DMS53 treated with DMSO at 0.1 percent for 48 hours (cell line): ENCODE results near the gene PLET1.

Experiments
- DNase-seq: peaks from one replicate; lab custom pipeline; 2025; ENCODE audit not compliant: unreplicated experiment; lab: John Stamatoyannopoulos, UW

PLET1 gene

GRCh38 chr11:112260490-112260889 lies at the start of gene PLET1:
Gene PLET1 (minus strand): TSS chr11:112260860. CDS start chr11:112260589, 271 bp downstream.
- DNase-seq: no peak

DNA sequence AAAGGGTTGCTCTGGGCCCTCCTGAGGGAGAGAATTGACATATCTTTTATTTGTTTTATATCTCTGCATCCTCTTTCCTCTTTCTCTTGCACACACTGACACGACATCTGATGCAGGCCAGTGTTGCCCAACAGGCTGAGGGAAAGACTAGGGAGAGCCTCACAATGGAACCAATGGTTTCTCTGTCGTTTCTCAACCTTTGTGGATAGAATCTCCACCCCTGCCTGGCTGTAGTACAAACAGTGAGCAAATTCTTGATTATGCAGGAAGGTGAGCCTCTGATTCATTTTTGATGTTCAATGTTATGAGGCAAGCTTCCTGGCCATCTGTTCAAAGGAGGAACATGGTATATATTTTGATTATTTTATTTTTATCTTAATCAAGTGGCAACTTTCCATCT lies 49.8 kb upstream of the PLET1 start:
- DNase-seq: no peak

DNA sequence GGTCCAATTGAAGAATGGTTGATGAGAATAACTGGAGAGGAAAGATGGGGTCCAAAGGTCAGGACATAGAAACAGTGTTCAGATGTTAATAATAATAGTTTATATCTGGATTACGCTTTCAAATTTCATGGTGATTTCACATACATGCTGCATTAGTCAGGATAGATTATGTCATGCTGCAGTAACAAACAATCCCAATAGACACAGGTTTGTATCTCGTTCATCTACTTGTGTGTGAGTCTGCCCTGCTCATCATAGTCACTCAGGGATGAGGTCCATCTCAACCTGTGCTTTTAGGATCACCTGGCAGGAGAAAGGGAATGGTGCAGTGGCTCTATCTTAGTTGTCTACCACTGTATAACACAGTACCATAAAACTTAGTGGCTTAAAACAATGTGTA lies 48.0 kb upstream of the PLET1 start:
- DNase-seq: no peak

GRCh38 chr11:112307616-112308015 lies 47.0 kb upstream of the PLET1 start:
- no peak for DNase-seq

DNA sequence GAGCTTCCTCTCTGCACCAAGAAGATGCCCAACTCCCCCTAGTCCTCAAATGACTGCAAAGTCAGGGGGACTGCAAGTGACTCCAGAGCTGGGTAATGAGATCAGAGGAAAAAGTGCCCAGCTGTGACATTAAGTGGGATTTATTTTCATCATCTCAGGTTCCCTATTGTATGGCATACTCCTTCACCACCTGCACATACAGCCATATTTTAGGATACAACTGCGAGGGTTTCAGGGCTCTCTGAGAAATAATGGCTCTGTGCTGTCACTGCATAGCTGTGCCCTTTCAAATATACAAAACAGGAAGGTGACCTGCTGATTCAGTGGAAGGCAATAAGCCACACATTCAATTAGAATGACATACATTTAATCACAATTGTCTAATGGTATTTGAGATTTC lies 45.6 kb upstream of the PLET1 start:
- no peak for DNase-seq

- DNase-seq: no peak
These were observed 44.3 kb upstream of the PLET1 start for GRCh38 chr11:112304914-112305313.

GRCh38 chr11:112303616-112304015 lies 43.0 kb upstream of the PLET1 start:
- no peak for DNase-seq

DNA sequence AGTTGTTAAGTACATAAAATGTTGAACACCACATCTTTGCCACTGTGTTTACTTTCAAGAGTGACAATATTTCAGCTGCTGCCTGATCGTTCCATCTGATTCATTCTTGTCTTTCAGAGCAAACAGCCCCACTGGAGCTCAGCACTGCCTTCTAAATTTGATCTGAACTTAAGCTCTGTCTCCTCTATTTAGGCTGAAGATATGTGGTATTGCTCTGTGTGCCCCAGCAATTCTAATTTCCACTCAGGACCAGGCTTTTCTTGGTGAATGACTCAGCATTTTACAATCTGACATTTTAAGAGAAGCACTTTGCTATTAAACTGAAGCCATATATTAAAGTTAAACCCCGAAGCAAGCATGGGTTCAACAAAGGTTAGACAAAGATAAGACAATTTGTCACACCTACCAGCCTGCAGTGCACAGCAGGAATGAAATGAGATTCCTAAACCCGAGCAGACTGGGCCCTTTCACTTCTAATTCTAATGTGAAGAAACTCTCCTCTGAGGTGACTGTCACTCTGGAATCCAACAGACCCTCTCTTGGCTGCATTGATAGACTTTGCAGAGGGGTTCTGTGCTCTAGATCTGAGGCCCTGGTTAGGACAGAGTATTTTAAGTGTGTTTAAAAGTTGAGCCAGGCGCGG lies 41.7 kb upstream of the PLET1 start:
- DNase-seq: peak; percentile 20

DNA sequence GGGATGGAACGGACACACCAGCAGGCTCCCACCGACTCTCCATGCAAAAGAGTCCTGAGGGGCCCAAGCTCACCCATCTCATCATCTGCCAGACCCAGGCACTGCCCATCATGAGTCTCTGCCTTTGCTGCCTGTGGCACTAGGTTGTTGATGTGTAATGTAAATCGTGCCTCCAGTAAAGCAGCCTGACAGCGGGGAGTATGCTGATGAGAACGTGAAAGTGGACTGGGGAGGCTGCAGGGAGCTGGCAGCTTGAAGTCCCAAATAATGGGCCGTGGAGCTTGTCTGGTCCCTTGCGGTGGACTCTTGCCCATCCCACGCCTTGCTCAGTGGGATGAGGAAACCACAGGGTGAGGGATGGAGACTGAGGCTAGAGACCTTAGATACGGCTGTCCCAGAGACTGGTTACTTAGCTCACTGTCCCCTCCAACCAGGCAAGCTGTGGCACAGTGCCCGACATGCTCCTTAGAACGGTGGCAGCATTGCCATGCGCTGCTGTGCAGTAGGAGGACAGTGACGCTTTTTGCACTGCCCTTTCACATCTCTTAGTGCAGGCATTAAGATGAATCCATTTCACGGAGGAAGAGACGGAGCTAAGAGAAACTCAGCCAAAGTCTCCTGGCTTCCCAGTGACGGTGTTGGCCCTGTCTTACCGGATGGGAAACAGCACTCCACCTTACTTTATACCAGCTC lies 39.6 kb upstream of the PLET1 start:
- DNase-seq: no peak

GRCh38 chr11:112298535-112298934 lies 37.9 kb upstream of the PLET1 start:
- no peak for DNase-seq

DNA sequence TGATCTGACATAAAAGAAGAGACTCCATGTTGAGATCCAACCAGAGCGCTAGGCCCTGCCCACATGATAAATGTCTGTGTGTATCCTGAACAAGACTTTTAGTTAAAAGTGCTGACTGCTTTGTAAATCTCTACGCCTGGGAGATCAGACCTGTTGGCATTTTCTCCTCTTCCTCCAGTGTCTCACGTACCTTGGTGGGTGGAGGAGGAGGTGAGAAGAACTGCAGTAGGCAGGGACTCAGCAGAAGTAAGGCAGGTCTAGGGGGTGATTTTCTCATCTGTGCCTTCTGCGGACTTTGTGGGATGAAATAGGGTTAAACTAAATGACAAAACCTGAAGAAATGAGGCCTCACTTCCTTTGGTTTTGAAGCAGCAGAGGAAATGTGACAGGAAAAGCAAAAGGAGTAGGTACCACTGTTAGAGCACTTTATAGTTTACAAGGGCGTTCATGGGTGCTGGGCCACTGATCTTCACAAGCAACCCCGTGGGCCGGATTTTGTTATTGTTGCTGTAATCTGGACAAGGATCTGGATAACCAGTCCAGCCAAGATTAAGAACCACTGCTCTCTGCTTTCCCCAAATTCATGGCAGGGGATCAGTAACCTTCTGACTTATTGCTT lies 36.7 kb upstream of the PLET1 start:
- DNase-seq: no peak

GRCh38 chr11:112296044-112296443 lies 35.4 kb upstream of the PLET1 start:
- no peak for DNase-seq

DNA sequence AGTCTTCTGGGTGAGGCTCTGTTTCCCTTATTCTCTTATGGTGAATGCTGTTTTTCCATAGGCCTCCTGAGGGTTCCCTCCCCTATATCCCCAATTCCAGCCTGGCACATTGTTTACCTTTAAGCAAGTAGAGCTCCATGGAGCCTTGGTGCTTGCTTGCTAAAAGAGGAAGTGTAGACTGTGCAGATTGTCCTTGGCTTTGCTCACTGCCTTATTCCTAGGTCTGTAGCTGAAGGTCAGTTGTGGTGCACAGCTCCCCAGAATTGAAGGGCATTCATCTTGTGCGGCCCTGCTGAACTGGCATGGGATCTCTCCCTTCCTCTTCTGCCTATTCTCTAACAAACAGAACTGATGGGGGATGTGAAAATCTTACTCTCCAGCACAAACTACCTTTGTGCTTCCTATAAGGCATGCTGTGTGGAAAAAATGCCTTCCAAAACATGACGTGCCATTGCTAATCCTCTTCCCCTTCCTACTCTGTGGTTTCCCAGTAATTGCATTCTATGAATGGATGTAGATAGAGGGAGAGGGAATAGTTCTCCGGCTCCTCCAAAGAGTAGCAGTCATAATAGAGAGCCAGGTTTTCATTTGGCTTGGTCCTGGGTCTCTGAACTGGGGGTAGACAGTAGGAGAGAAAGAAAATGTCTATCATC lies 34.2 kb upstream of the PLET1 start:
- DNase-seq: no peak

- no peak for DNase-seq
These were observed 33.0 kb upstream of the PLET1 start for GRCh38 chr11:112293614-112294013.

GRCh38 chr11:112292785-112293407 lies 32.2 kb upstream of the PLET1 start:
- no peak for DNase-seq

GRCh38 chr11:112292188-112292587 lies 31.5 kb upstream of the PLET1 start:
- DNase-seq: no peak

GRCh38 chr11:112291191-112291590 lies 30.5 kb upstream of the PLET1 start:
- DNase-seq: no peak

DNA sequence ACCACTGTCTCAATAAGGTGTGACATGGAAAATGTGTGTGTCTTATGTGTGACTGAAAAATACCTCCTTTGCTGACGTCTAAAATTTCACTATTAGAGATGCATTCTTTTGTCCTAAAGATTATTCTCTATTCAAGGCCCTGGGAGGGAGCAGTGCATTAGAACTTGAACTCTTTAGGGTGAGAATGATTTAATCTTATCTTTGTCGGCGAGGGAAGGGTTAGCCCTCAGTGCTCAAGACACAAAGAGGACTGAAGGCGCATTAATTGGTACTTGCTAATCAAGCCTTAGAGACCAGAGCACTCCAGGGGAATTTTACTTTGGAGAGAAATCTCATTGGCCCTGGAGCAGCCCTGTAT lies 29.8 kb upstream of the PLET1 start:
- DNase-seq: no peak

GRCh38 chr11:112289588-112290492 lies 29.2 kb upstream of the PLET1 start:
- DNase-seq: peak; percentile 11

GRCh38 chr11:112288021-112288420 lies 27.4 kb upstream of the PLET1 start:
- DNase-seq: no peak
